Measurements from ENCODE around the gene CD37.

The CD37 gene

GRCh38 chr19:49356382-49356781 lies 21.2 kb downstream of the CD37 start:
- no peak for TF ChIP-seq CTCF (IDR thresholded peaks at IDR 0.05; ENCODE audit: borderline replicate concordance, insufficient read depth, low read depth, low read length)

DNA sequence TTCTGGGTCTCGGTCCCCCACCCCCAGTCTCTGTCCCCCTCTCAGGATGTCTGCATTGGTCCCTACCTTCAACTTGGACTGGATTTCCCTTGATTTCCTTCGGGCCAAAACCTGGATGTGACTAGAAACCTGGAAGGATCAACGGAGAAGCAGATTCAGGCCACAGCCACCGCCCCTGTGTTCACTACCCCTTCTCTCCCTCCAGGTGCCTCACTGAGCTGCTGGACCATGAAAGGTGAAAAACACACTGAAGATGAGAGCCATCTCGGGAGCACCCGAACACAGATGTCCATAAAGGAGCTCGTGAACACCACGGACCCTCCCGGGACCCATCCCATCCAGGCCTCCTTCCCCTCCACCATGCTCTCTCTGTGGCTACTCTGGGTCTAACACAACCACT lies 22.0 kb downstream of the CD37 start:
- no peak overlapping the region for H3K4me3 ChIP-seq (ENCODE audit: low read depth, low read length)
- TF ChIP-seq CTCF (IDR thresholded peaks at IDR 0.05; ENCODE audit: borderline replicate concordance, insufficient read depth, low read depth, low read length): no peak

More at GRCh38 chr19:49356382-49356781, 21.2 kb downstream of the CD37 start:
- H3K4me3 ChIP-seq (ENCODE audit: low read depth, low read length): no peak overlapping the region

GRCh38 chr19:49359851-49360820 lies 24.9 kb downstream of the CD37 start:
- TF ChIP-seq CTCF (IDR thresholded peaks at IDR 0.05; ENCODE audit: borderline replicate concordance, insufficient read depth, low read depth, low read length): no peak
- no peak overlapping the region for H3K4me3 ChIP-seq (ENCODE audit: low read depth, low read length)

DNA sequence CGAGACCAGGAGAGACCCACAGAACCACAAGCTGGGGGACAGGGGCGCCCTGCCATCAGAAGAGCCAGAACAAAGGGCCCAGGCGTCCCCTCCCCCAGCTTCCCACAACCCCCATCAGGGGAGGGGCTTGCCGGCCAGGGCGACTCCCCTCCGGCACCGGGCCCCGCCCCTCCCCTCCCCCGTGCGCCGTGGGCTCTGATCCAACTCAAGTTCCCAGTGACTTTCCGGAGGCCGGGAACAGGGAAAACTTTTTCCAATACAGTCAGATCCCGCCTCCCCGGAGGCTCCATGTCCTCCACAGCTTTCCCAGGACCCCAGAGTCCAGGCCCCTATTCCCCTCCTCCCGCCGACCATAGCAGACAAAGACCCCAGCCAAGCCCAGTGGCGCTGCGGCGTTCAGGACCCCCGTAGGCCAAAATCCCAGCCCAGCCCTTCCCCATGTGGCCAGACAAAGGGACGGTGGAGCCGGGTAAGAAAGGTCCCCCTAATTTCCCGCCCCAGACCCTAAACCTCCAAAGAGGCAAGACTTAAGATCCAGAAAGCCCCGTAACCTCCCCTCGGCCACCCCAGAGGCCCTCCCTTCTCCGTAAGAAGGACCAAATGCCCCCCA lies 26.3 kb downstream of the CD37 start:
- no peak overlapping the region for H3K4me3 ChIP-seq (ENCODE audit: low read depth, low read length)
- no peak for TF ChIP-seq CTCF (IDR thresholded peaks at IDR 0.05; ENCODE audit: borderline replicate concordance, insufficient read depth, low read depth, low read length)

- TF ChIP-seq CTCF (IDR thresholded peaks at IDR 0.05; ENCODE audit: borderline replicate concordance, insufficient read depth, low read depth, low read length): no peak
- no peak within 1 kb of the TSS for H3K4me3 ChIP-seq (ENCODE audit: low read depth, low read length)
Measured at GRCh38 chr19:49362048-49362928, 27.1 kb downstream of the CD37 start, which contains the start of gene TEAD2. Gene TEAD2, minus strand, starts transcription at chr19:49362416. Its CDS starts 2,341 bp downstream, at chr19:49360075.

- H3K4me3 ChIP-seq (ENCODE audit: low read depth, low read length): no peak overlapping the region
- TF ChIP-seq CTCF (IDR thresholded peaks at IDR 0.05; ENCODE audit: borderline replicate concordance, insufficient read depth, low read depth, low read length): no peak
Measured at GRCh38 chr19:49362929-49363267, 27.7 kb downstream of the CD37 start.
